SHP77 (cell line): ENCODE data around the gene DLGAP4.
"Not testable (repeated sequence)": the region's sequence is repeated elsewhere in the genome, so short reads cannot be mapped to it uniquely, and the experiment has no call there.

Experiments used
- DNase-seq, 2 experiments: peaks; one replicate each; lab custom pipeline; 2025; lab: John Stamatoyannopoulos, UW

DLGAP4 gene

GRCh38 chr20:36454698-36455427 lies 148.7 kb downstream of the DLGAP4 start:
- DNase-seq = no peak

GRCh38 chr20:36455972-36456625 lies 150.0 kb downstream of the DLGAP4 start:
- DNase-seq = no peak

GRCh38 chr20:36460648-36461599 lies 154.8 kb downstream of the DLGAP4 start:
- DNase-seq = peak; percentile 82 to 93

- DNase-seq = peak in 1 of 2 experiments; percentile 60
These were observed 155.7 kb downstream of the DLGAP4 start for GRCh38 chr20:36461600-36462439.

- no peak for DNase-seq
These were observed 156.5 kb downstream of the DLGAP4 start for GRCh38 chr20:36462440-36463211.

GRCh38 chr20:36463212-36464061 lies 157.3 kb downstream of the DLGAP4 start:
- DNase-seq = no peak

GRCh38 chr20:36465109-36466080 lies 159.3 kb downstream of the DLGAP4 start:
- no peak for DNase-seq

- no peak for DNase-seq
These were observed 159.9 kb downstream of the DLGAP4 start for GRCh38 chr20:36466089-36466488.

- peak; percentile 85 to 91 for DNase-seq
These were observed 161.2 kb downstream of the DLGAP4 start for GRCh38 chr20:36467076-36467999.

- DNase-seq = peak; percentile 71 to 76
These were observed 162.2 kb downstream of the DLGAP4 start for GRCh38 chr20:36468149-36469000.

- no peak for DNase-seq
These were observed 163.8 kb downstream of the DLGAP4 start for GRCh38 chr20:36469973-36470372.

GRCh38 chr20:36471885-36472636 lies 165.9 kb downstream of the DLGAP4 start:
- no peak for DNase-seq

- no peak for DNase-seq
These were observed 166.5 kb downstream of the DLGAP4 start for GRCh38 chr20:36472637-36473090.

GRCh38 chr20:36473164-36473563 lies 167.0 kb downstream of the DLGAP4 start:
- DNase-seq = no peak

- no peak for DNase-seq
These were observed 168.4 kb downstream of the DLGAP4 start for GRCh38 chr20:36474563-36474962.

- DNase-seq = not testable (repeated sequence)
These were observed 168.9 kb downstream of the DLGAP4 start for GRCh38 chr20:36475054-36475453.
